Fibroblast of peridontal ligament (primary cell): ENCODE results near the gene PPP1R14C.

ENCODE experiments used
- DNase-seq: peaks from one replicate; pipeline ENCODE4 v3.0.0-alpha.2; 2010; ENCODE audit errors: extremely low read depth

Gene PPP1R14C

GRCh38 chr6:150194195-150194594, 51.4 kb downstream of the PPP1R14C start:
- no peak for DNase-seq

- no peak for DNase-seq
Measured at GRCh38 chr6:150195996-150196417, 53.2 kb downstream of the PPP1R14C start.

- DNase-seq: no peak
Measured at GRCh38 chr6:150196942-150197745, 54.3 kb downstream of the PPP1R14C start.

- no peak for DNase-seq
Measured at GRCh38 chr6:150198532-150198931, 55.7 kb downstream of the PPP1R14C start.

- no peak for DNase-seq
Measured at GRCh38 chr6:150199241-150199640, 56.4 kb downstream of the PPP1R14C start.

GRCh38 chr6:150200428-150201100, 57.7 kb downstream of the PPP1R14C start:
- DNase-seq: no peak

- DNase-seq: no peak
Measured at GRCh38 chr6:150201285-150201684, 58.4 kb downstream of the PPP1R14C start.

GRCh38 chr6:150201772-150202329, 59.0 kb downstream of the PPP1R14C start:
- no peak for DNase-seq

- DNase-seq: no peak
Measured at GRCh38 chr6:150202404-150202803, 59.6 kb downstream of the PPP1R14C start.

- no peak for DNase-seq
Measured at GRCh38 chr6:150202934-150203333, 60.1 kb downstream of the PPP1R14C start.

GRCh38 chr6:150203378-150203777, 60.5 kb downstream of the PPP1R14C start:
- no peak for DNase-seq

- no peak for DNase-seq
Measured at GRCh38 chr6:150203871-150204545, 61.2 kb downstream of the PPP1R14C start.

- no peak for DNase-seq
Measured at GRCh38 chr6:150204705-150205472, 62.0 kb downstream of the PPP1R14C start.

- DNase-seq: peak; percentile 6
Measured at GRCh38 chr6:150207931-150208570, 65.2 kb downstream of the PPP1R14C start.

GRCh38 chr6:150208611-150209352, 65.9 kb downstream of the PPP1R14C start:
- no peak for DNase-seq

- no peak for DNase-seq
Measured at GRCh38 chr6:150209415-150209814, 66.6 kb downstream of the PPP1R14C start.

GRCh38 chr6:150211700-150212511, 69.1 kb downstream of the PPP1R14C start:
- DNase-seq: no peak

GRCh38 chr6:150212778-150213177, 69.9 kb downstream of the PPP1R14C start:
- no peak for DNase-seq

- no peak for DNase-seq
Measured at GRCh38 chr6:150213301-150213700, 70.5 kb downstream of the PPP1R14C start.
